HCT116 (cell line): Measurements from ENCODE around the gene SLAMF7.

Experiments used
- CBX3 ChIP-seq: IDR thresholded peaks from 2 replicates; pipeline ENCODE4 v1.6.1; 2012; ENCODE audit warnings: low read depth
- CTCF ChIP-seq, 3 experiments: fragments of 200-600 bp in 1 of 3; sonication (generic) in 1 of 3; IDR thresholded peaks in 2 of 3; conservative IDR thresholded peaks in 1 of 3; 2 replicates each; pipeline ENCODE4 v1.5.1; 2012 to 2017; ENCODE audit warnings: low read depth in 2 of 3, low read length in 2 of 3, antibody characterized with exemption in 1 of 3, borderline replicate concordance in 1 of 3, control low read depth in 1 of 3, mild to moderate bottlenecking in 1 of 3, mixed read lengths in 1 of 3, mixed run types in 1 of 3, moderate library complexity in 1 of 3; ENCODE audit not compliant: insufficient read depth in 1 of 3
- EGR1 ChIP-seq: IDR thresholded peaks from 2 replicates; pipeline ENCODE4 v1.6.1; 2012; ENCODE audit warnings: low read depth
- EZH2phosphoT487 ChIP-seq: fragments of 200-600 bp; IDR thresholded peaks from 2 replicates; pipeline ENCODE4 v1.6.1; 2018; ENCODE audit warnings: antibody characterized with exemption, borderline replicate concordance
- FOSL1 ChIP-seq: IDR thresholded peaks from 2 replicates; pipeline ENCODE4 v1.6.1; 2012; ENCODE audit warnings: low read depth
- JUND ChIP-seq: IDR thresholded peaks from 2 replicates; pipeline ENCODE4 v1.6.1; 2012
- POLR2A ChIP-seq: IDR thresholded peaks from 2 replicates; pipeline ENCODE4 v1.7.0; 2011; ENCODE audit warnings: borderline replicate concordance; ENCODE audit not compliant: insufficient read depth, insufficient read length; ENCODE audit errors: extremely low read depth
- RAD21 ChIP-seq: IDR thresholded peaks from 2 replicates; pipeline ENCODE4 v1.6.1; 2012; ENCODE audit warnings: low read depth, mild to moderate bottlenecking
- REST ChIP-seq: IDR thresholded peaks from 2 replicates; pipeline ENCODE4 v1.6.1; 2012; ENCODE audit warnings: low read depth

- TF ChIP-seq CTCF (IDR thresholded peaks at IDR 0.05 in 2 of 3, conservative IDR thresholded peaks at IDR 0.05 in 1 of 3; ENCODE audit: borderline replicate concordance in 1 of 3, insufficient read depth in 1 of 3, low read depth in 2 of 3, low read length in 2 of 3) (no peak), REST (no peak), CBX3 (no peak), POLR2A (no peak), FOSL1 (no peak), EGR1 (no peak), RAD21 (no peak), JUND (no peak), EZH2phosphoT487 (no peak)
Measured at GRCh38 chr1:160709715-160710114, 29.3 kb upstream of the SLAMF7 start.
